LHCN-M2 (cell line): ENCODE measurements around the gene PRDM15. TPM values are rescaled to one million over a fixed set of nuclear protein-coding genes. Genes with fewer than 3 reads are reported as not detected.

ENCODE experiments used
- DNase-seq: peaks from one replicate; pipeline ENCODE4 v3.0.0-alpha.2; 2012; ENCODE audit warnings: low read depth
- polyA plus RNA-seq: library from polyadenylated mRNA; unstranded; fragments of >200 nt; gene quantifications from one replicate; pipeline ENCODE4 v1.2.1, GENCODE V29; 2012; ENCODE audit warnings: missing spikeins
- total RNA-seq: library from RNA; depleted of rRNA; stranded (reverse); fragments of >200 nt; gene quantifications from 2 replicates; pipeline ENCODE4 v1.2.3, GENCODE V29; 2014; rRNA removed

The PRDM15 gene
- 3.3 and 6.1 TPM in 2 replicates for total RNA-seq
- 2.4 TPM for polyA plus RNA-seq

GRCh38 chr21:41879190-41879998 lies at the start of gene PRDM15:
Gene PRDM15 (minus strand): TSS chr21:41879344. CDS start chr21:41860363, 18,981 bp downstream.
- DNase-seq: peak; percentile 73

DNA sequence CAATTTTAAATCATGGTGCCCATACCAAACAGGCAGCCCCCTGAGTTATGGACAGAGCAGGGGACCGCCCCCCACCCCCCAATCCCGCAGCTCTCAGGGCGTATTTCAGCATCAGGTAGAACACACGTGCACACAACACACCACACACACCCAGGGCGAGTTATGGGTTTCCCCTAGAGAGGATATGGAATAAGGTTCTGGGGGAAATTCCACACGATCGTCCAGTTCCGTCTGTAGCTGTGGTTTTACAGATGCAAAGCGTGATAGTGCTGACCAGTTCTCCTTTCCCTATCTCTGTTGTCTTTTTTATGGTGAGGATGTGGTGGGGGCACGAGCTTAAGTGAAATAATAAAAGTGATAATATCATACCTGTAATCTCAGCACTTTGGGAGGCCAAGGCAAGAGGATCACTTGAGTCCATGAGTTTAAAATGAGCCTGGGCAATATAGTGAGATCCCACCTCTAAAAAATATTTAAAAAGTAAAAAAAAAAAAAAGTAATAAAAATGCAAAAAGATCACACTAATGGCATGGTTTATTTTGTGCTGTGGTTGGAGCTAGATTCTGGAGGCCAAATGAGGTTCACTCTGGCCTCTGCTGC lies 49.6 kb upstream of the PRDM15 start:
- no peak for DNase-seq

GRCh38 chr21:41927727-41928409 lies 48.7 kb upstream of the PRDM15 start:
- DNase-seq: no peak

DNA sequence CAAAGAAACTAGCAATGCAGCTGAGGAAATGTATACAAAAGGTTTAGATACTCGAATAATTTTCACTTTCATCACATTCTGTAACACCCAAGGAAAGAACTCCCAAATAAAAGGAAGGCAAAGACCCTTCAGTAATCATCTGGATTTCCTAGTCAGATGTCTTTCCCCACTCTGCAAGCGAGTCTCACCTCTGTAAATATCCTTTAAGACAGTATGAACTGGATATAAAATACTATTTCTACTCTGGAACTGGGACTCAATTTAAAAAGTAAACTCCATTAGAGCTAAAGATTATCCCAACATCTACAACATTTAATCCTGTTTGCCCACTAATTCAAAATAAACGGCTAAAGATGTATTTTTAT lies 47.6 kb upstream of the PRDM15 start:
- DNase-seq: no peak

- peak; percentile 70 for DNase-seq
Measured at GRCh38 chr21:41926117-41926806, 47.1 kb upstream of the PRDM15 start.

DNA sequence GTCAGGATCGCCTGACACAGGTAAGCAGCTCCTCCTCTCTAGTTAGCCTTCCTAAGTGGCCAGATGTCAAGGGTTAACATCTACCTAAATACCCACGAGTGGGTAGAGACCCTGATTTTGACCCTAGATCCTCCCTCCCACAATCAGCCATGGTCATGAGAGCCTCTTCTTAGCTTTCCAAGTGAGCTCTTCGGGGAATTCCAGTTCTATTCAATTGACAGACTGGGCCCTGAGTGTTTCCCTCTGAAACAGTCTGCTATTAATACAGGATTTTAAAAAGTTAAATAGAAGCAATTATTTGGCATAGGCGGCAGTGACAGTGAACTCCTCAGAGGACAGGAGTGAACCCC lies 46.6 kb upstream of the PRDM15 start:
- DNase-seq: no peak

GRCh38 chr21:41924368-41924754 lies 45.2 kb upstream of the PRDM15 start:
- DNase-seq: peak; percentile 35

- DNase-seq: peak; percentile 83
Measured at GRCh38 chr21:41923631-41924367, 44.7 kb upstream of the PRDM15 start.

GRCh38 chr21:41923186-41923585 lies 44.0 kb upstream of the PRDM15 start:
- DNase-seq: no peak

DNA sequence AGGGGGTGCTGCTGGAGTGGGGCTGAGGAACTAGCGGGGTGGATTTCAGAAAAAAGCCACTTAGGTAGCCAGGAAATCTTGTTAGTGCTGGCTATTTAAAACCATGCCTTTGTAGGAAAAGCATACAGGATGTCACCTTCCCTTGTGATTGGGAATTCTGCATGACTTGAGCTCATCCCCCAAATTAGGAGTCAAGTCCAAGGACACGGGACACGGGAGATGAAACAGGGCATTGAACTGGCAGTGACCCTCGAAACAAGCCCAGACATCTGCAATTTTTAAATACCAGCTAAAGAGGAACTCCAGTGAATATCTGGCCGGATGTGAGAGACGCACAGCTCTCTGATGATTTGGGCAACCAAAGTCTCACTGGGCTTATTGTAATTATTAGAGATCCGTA lies 41.9 kb upstream of the PRDM15 start:
- no peak for DNase-seq

DNA sequence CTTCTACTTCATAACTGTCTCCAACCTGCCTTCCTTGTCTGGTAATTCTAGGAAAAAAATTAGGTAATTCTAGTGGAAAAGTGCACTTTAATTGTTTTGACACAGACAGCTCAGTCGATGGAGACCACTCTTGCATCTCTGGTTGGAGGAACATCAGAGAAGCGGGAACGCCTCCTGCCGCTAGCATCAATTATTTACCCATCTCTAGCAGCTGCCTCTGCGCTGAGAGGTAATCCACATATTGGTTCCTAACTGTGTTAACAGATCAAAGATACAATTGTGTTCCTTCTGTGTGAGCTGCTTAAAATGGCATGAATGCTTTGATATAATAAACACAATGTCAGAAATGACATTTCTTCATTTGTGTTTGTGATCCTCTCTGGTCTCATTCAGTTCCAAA lies 41.3 kb upstream of the PRDM15 start:
- DNase-seq: no peak

GRCh38 chr21:41919666-41920398 lies 40.7 kb upstream of the PRDM15 start:
- DNase-seq: no peak

GRCh38 chr21:41918561-41919358 lies 39.6 kb upstream of the PRDM15 start:
- no peak for DNase-seq

DNA sequence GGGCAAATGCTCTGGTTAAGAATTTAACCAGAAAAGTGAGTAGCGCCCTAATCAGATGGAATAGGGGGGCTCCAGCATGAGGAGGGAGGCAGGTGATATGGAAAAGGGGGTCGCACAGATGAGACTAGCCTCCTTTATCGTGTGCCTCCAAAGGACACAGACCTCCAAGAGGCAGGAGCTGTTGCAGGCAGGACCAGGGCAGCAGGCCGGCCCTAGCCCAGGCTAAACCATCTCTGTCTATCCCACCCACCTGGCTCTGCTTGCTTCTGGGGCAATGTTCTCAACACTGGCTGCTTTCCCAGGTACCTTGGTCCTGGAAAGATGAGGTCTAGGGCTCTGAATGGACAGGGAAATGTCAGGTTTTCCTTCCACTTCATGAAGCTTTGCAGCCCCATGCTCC lies 38.4 kb upstream of the PRDM15 start:
- no peak for DNase-seq

DNA sequence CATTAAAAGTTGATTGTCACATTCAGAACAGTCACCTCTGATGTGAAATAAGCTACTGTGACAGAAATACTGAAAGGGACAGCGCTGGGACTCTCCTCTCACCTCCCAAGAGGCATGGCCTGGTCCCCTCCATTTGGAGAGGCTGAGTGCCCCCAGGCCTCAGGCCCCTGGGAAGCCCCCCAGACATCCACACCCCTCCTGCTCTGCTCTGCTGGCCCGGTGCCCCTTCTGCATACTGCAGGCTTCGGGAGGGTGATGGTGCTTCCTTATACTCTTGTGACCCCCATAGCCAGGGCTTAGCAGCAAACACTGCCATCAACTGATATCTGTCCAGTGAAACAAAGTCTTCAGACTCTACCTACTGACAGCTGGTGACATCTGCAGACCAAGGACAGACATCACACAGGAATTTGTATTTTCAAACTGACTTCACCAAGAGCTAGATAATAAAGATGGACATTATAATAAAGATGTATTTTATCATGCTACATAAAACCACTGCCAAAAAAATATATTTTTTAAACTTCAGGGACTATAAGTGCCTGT lies 37.8 kb upstream of the PRDM15 start:
- no peak for DNase-seq

DNA sequence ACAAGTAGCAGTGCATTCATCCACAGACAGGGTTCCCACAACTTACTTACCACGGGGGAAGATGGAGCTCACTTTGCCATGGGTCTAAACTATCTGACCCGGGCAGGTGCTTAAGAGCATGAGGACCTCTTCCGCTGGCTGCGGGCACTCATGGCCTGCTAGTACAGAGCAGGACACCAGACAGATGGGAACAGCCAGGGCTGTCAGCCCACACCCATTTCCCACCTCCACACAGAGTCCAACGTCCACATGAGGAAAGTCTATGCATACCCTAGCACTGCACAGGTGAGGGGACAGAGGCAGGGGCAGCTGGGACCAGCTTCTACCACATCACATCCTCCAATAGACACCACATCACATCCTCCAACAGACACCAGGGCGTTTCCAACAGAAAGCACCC lies 35.8 kb upstream of the PRDM15 start:
- DNase-seq: no peak

- DNase-seq: no peak
Measured at GRCh38 chr21:41914358-41914757, 35.2 kb upstream of the PRDM15 start.

GRCh38 chr21:41913230-41913629 lies 34.1 kb upstream of the PRDM15 start:
- no peak for DNase-seq

GRCh38 chr21:41908829-41909228 lies 29.7 kb upstream of the PRDM15 start:
- no peak for DNase-seq
